DMS 273 treated with DMSO at 0.1 percent for 48 hours (cell line): Measurements from ENCODE around the gene KDM2B.

ENCODE experiments used
- DNase-seq: peaks from one replicate; lab custom pipeline; 2025; lab: John Stamatoyannopoulos, UW

KDM2B gene

DNA sequence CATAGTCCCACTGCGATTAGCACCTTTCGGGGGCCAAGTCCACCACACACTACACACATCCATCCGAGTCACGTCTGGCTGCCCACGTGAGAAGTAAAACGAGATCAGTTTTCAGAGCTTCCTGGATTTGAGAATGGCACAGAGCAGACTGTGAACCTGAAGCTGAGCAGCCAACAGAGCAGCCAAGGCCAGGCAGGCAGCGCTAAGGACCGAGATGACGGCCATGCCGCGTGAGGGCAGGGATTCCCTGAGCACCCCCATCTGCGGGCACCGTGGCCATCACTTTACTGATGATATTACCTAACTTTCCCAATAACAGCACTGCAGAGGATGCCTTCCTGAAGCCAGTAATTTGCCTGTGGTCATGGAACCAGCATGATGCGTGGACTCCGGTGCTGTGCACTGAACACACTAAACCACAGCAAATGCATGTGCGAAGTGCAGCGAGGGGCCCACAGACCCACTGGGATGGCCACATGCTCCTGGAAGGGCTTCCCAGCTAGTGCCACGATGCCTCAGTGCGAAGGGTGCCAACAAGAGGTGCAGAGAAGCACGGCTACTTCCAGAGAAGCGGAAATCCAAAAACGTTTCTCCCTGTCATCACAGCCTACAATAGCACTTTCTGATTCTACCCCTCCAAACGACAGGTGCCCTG is 124.9 kb downstream of the KDM2B start:
- DNase-seq, result no peak

DNA sequence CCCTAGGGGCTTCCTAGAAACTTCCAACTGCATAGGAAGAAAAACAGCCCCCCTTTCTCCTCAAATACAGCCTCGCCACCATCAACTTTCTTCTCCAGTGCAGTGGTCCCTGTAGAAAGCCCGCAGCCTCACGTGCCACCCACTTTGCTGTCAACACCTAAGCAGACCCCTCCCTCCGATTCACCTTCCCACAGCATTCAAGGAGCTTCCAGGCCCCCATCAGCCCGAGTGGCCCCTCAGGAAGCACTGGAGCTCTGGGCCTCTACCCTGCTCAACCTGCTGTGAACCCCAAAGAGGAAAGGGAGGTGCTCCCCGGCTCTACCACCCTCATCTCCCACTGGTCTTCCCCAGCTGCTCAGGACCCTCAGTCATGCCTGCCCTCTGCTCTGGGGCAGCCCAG is 125.9 kb downstream of the KDM2B start:
- no peak for DNase-seq

DNA sequence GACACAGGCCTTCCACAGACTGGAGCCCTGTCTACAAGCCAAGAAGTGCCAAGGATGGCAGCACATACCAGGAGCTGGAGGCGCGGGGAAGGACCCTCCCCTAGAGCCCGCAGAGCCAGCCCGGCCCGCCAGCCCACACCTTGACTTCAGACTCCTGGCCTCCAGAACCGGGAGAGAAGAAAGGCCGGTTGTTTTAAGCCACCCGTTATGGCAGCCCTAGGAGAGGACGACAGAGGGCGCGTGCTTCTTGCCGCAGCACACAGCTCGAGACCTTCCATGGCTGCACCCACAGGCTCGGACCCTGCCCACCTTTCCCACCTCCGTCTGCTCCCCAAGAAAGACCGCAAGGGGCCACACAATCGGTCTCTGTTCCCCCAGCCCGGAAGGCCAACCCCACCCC is 127.2 kb downstream of the KDM2B start:
- no peak for DNase-seq

DNA sequence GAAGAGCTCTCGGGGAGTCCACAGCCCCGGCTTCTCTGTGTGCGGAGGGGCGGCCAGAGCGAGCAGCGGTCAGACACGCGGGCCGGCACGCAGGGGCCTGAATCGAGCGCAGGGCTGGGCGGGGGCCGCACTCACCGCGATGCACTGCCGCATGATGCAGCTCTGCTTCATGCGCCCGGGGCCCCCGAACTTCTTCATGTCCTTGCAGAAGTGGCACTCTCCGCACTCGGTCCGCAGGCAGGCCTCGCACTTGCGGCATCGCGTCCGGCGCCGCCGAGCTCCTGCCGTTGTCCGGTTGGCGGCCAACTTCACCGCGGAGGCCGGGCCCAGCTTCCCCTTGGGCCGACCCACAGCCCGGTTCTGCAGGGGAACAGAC is 127.8 kb downstream of the KDM2B start:
- DNase-seq, result no peak

DNA sequence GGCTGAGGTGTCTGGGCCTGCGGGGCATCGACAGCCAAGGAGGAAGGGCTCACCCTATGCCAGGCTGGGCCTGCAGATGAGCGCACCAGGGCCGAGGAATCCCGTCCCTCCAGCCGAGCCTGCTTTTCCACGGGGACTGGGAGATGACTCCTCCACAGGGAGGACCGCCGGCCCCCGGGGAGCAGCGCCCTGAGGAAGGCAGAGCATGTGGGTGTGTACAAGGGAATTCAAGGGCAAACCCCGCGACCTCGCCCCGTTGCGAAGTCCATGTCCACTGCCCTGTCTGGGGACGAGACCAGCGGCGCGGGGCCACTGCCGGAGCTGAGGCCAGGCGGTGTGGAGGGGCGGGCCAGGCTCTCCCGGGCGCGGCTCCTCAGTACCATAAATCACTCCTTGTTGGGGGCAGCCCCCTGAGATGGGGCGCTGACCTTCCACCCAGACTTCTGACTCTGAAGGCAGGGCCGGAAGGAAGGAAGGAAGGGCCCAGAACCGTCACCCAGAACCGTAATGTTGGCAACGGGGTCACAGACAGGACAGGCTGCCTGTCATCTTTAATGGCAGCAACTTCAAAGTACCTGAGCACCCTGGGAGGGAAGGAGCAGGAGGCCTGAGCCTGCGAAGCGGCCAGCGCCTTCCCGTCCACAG is 128.4 kb downstream of the KDM2B start:
- DNase-seq, result no peak

DNA sequence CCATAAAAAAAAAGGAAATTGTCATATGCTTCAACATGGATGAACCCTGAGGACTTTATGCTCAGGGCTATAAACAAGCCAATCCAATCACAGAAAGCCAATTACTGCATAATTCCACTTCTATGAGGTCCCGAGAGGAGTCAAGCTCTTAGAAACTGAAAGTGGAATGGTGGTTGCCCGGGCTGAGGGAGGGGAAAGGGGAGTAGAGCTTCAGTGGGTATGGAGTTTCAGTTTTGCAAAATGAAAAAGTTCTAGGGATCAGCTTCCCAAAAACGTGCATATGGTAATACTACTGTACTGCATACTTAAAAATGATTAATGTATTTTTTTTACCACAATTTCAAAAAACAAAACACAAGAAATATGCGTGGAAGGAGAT is 128.9 kb downstream of the KDM2B start:
- DNase-seq, result no peak

DNA sequence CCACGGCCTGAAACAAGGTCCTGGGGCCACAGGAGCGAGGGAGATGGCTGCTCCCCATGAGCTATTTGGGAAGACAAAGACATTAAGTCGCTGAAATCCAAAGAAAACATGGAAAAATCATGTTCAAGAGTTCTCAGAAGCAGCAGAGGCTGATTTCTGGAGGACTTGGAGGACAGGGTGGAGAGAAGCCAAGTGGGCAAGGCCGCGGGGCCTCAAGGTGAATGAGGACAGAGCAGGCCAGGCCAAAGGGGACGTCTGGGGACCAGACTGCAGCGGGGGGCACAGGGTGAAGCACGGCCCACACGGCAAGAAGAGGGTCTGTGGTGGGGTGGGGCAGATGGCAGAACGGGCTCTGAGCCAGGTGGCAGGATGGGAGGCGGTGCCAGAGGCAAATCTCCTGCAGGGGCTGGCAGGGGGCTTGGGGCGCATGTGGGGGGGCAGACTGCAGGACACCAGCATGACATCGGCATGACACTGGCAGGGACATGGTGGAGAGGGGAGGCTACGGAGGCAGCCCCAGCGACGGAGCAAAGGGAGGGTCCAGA is 132.0 kb downstream of the KDM2B start:
- DNase-seq, result no peak

DNA sequence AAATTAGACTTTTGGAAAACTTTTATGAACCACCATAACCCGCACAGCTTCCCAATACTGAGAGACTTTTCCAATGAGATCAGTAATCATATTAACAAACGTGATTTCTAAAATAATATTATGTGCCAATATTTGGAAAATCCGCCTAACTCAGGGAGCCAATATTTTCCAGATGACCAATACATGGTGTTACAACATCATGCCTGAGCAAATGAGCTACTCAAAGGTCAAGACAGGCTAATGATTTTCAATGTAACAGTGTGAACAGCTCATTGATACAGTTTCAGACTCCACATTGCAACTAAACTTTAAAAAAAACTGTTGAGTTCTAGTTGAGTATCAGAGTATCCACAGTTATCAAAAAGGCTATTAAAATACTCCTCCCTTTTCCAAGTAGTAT is 134.1 kb downstream of the KDM2B start:
- no peak for DNase-seq

DNA sequence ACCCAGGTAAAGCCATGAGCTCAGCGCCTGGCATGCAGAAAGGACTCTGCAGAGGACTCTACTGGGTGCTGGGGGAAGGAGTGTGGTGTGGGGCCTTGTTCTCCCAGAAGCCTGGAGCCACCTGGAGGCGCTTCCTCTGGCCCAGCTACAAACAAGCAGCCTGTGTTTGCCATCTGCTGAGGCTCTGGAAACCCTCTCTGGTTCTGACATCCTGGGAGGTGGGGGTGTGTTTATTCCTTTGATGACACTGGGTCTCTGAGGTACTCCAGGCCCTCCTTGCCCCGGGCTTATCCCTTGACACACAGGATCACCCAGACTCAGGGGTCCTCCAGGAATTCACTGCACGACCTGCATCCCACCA is 136.0 kb downstream of the KDM2B start:
- DNase-seq, result no peak

DNA sequence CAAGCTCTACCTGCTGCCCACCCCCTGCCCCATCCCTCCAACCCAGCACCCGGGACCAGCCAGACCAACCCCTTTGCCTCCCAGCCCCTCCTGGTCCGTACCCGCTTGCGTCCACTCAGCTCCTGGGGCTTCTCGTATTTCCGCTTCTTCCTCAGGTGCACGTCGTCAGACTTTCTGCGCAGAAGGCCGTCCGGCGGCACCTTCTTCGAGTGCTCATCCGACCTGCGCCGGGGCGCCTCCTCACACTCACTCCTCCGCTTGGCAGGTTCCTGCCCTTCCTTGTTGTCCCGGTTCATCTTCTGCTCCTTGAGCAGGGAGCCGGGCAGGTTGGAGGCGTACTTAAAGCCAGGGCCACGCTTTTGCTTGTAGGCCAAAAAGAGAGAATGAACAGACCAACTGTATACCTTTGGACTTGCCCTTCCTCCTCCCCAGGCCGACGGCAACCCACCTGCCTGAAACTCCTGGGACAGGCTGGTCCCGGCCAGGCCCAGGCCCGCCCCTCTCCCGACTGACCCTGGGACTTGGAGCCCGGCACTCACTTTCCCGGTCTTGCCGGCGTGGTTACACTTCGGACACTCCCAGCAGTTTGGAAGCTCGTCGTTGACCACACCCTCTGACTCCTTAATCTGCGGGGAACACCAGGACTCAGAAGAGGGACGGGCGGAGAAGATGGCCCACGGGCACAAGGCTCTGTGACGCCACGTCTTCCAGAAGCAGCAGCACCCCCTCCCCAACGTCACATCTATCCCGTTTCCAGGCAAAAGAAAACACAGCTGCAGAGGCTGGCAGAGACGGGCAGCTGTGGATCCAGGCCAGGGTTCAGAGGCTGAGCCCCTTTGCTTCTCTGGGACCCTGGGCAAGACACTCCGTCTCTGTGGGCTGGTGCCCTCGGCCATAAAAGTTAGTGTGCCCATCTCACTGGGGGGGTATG is 136.6 kb downstream of the KDM2B start:
- DNase-seq, result no peak

DNA sequence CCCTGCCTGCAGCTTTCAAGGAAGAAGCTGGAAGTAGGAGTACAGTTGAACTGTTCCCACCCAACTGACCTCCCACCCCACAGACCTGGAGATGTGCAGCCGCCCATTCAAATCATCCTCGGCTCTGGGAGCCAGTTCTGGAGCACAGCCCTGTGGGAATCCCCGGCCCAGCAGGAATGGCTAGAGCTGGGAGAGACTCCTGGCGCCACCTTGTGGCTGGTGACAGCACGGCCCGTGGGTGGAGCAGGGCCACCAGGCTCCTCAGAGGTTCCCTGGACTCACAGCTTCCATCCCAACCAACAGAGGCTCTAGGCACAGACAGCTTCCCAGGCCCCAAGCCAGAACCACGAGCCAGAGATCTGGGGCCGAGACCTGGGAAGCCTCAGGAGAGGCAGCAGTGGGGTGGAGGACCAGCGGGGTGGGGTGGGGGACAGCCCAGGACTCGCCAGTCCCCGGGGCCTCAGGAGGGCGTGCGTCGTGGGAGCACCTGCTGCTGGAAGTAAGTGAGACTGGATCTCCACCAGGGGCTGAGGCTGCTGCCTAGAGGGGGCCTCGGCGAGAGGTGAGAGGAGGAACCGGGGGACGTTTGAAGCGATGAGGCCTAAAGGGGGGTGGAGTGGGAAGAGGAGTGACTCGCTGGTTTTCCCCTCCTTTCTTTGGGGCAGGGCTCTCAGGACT is 137.5 kb downstream of the KDM2B start:
- no peak for DNase-seq

DNA sequence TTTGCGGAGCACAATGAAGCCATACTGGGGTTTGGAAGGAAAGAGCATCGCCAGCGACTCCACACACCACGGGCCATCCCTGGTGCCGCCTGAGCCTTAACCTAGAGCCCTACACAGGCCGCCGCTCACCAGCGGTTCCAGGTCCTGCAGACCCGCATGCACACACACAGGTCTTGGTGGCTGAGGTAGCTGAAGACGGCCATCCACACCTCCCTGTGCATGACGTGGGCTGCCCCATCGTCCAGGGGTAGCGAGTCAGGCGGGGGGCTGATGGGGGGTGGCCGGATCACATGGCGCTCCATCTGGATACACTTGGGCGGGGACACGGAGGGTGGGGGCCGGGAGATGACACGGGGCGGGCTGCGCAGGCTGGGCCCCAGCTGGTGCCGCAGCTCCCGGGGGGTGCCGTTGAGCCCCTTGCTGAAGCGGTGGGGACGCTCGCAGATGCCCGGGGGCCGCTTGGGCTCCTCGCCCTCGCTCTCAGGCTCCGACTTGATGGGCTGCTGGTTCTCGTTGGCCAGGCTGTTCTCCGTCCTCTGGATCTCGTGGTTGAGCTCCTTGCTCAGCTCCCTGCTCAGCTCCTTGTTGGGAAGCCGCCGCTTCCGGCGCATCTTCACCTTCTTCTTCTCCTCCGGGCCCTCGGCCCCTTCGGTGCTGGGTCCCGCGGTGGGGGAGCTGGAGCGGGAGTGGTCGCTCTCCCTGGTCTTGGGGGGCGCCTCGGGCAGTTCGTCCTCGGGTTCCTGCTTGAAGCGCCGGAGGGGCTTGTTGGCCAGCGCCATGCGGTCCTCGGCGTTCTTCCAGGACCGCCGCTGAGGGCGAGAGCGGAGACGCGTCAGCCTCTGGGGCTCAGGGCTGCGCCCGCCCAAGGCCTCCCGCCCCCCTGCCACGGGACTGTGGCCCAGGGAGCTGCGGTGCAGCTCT is 138.5 kb downstream of the KDM2B start:
- no peak for DNase-seq

DNA sequence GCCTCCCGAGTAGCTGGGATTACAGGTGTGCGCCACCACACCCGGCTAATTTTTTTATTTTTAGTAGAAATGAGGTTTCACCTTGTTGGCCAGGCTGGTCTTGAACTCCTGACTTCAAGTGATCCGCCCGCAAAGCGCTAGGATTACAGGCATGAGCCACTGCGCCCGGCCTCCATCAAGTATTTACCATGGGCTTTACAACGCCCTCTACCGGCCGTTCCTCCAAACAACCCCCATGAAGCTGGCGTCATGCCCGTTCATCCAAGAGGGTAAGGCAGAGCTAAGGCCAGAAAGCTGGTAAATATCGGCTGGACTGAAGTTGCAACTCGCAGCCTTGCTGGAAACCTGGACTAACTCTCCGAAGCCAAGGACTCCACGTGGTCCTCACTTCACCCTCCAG is 139.3 kb downstream of the KDM2B start:
- DNase-seq, result no peak

DNA sequence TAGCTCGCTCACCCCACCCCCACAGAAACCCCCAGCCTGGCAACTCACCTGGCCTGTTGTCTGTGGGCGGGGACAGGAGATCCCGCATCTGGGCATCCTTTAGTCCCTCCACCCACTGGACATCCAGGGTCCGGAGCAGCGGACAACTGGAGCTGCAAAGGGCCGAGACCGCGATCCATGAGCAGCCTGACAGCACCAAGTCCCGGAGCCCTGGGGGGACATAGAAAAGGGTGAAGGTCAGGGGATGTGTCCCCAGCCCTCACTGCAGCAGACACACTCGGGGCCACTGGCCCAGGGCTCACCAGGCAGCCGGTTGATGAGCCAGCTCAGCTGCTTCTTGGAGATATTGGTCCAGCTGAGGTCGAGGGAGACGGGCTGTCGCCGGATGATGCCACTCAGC is 140.1 kb downstream of the KDM2B start:
- no peak for DNase-seq

DNA sequence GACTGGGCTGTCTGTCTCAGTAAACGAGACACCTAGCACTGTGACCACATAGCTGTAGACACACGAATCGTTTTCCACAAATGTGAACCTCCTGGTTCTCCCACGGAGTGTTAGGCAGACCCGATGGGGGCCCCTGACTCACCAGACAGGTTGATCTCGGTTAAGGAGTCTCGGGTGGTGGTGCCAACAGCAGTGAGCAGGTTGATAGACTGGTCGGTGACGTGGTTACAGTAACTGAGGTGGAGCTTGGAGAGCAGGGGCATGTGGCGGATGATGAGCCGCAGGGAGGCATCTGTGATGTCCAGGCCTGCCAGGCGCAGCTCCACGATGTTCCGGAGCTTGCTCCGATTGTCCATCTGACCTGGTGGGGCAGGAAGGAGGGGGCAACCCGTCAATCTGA is 141.1 kb downstream of the KDM2B start:
- no peak for DNase-seq

DNA sequence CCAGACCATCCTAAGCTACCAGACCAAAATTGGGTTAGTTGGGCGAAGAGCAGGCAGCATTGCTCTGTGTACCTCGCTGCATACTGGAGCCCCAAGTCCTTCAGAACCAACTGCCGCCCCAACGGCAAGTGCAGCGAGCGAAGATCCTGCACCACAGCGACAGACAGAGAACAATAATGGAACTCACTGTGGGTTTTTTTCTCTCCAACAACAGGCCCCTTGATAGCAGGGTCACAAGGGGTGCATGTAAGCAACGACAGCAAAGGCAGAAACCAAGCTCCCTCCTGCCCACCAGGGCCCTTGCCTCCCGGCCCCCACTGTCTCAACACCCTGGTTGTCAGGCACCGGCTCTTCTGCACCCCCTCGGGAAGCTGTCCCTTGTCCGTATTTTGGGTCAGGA is 141.9 kb downstream of the KDM2B start:
- DNase-seq, result no peak

DNA sequence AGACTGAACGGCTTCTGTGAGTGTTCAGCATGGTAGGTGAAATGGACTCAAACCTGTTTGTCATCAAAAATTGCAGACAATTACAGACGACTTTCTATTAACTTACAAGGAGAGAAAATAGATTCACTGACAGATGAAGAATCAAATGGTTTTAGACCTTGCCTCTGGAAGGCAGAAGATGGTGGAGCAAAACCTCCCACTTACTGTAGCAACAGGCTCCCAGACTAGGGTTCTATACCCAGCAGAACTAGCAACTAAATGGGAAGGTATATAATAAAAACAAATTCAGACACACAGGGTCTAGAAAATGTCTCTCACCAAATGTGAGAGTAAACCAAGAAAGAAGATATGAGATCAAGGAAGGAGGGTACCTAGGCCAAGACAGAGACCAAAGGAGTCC is 144.1 kb downstream of the KDM2B start:
- DNase-seq, result no peak

DNA sequence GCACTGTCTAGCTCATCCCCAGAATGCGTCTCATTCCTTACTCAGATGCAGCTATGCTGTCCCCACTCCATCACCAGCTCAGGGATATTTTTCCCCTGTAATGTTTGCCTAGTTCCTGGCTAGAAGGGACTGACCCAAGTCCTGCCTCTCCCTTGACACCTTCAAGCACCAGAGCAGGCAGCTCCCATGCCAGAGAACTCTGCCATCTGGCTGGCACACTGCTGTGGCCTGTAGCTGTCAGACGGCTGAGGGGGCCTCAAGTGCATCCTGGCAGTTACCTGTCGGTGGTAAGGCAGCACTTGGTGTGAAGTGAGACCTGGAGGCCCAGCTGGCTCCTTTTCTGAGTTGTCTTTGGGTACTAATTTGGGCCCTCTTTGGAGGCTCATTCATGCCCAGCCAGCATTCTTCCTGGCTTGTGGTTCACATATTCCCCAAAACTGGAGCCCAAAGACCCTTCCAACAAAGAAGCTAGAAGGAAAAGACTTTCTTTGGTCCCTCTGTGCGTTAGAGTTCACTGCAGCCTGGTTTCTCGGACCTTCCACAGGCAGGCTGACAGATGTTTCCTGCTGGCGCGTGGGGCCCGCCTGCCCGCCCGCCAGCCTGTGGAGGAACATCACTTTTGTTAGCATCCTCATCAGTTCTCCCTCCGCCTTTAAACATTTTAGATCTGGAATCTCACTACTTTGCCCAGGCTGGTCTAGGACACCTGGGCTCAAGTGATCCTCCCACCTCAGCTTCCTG is 147.9 kb downstream of the KDM2B start:
- DNase-seq, result no peak

DNA sequence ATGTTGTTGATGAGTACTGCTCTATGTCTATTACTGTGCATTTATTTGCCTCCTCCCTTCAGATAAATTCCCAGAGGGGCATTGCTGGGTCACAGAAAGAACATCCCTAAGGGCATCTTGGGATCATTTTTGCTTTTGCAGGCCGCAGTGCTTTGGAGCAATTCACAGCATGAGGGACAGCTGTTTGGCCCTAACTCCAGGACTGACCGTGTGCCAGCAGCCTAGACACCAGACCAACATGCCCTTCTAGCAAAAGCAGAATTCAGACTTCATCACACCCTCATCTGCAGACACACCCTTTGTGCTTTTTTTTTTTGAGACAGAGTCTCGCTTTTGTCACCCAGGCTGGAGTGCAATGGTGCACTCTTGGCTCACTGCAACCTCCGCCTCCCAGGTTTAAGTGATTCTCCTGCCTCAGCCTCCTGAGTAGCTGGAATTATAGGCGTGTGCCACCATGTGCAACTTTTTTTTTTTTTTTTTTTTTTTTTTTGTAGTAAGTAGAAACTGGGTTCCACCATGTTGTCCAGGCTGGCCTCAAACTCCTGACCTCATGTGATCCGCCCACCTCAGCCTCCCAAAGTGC is 149.9 kb downstream of the KDM2B start:
- DNase-seq, result no peak

DNA sequence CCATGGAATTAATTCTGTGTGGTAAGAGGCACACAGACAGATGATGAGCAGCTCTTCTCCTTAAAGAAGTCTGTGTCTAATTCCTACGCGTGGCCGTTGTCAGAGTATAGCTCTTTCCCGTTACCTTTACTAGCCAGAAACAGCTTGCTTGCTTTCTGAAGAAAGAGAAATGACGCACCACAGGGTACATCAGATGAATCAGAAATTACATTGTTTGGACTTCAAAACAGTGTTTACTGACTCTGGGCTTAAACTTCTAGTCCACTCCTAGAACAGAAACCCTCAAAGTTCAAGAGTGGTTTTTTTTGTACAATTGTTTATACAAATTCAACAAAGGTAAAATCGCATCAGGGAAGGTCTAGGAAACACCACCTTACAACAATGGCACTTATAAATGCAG is 151.9 kb downstream of the KDM2B start:
- DNase-seq, result no peak
